Upper lobe of left lung (tissue), 6 donors: ENCODE results near the gene SCAI. TPM values are rescaled to one million over a fixed set of nuclear protein-coding genes. Genes with fewer than 3 reads are reported as not detected.

Experiments
- ATAC-seq, 2 donors: fragments of 200-7000 bp; cut with Tn5 transposase; one replicate each; pipeline ENCODE4 v1.9.1; 2022; ENCODE audit warnings: mild to moderate bottlenecking in 2 of 2, moderate library complexity in 2 of 2; ENCODE audit not compliant: low FRiP score in 2 of 2
- DNase-seq, 2 donors: peaks; one replicate each; pipeline ENCODE4 v3.0.0-alpha.2; 2019 to 2020
- H3K27ac ChIP-seq, 4 donors: fragments of 200-600 bp; sonication (generic); one replicate each; pipeline ENCODE4 v1.5.1; 2016 to 2019
- H3K27me3 ChIP-seq, 4 donors: fragments of 200-600 bp; sonication (generic); one replicate each; pipeline ENCODE4 v1.5.1; 2017 to 2019
- H3K36me3 ChIP-seq, 4 donors: fragments of 200-600 bp; sonication (generic); one replicate each; pipeline ENCODE4 v1.5.1; 2016 to 2019
- H3K4me1 ChIP-seq, 4 donors: fragments of 200-600 bp; sonication (generic); one replicate each; pipeline ENCODE4 v1.5.1; 2018 to 2019
- H3K4me3 ChIP-seq, 4 donors: fragments of 200-600 bp; sonication (generic); one replicate each; pipeline ENCODE4 v1.5.1; 2017 to 2019; ENCODE audit warnings: mild to moderate bottlenecking in 2 of 4, moderate library complexity in 1 of 4
- H3K9me3 ChIP-seq, 4 donors: fragments of 200-600 bp; sonication (generic); one replicate each; pipeline ENCODE4 v1.5.1; 2018 to 2019
- CTCF ChIP-seq, 6 experiments: fragments of 450-650 bp in 4 of 6; fragments of 200-600 bp in 2 of 6; sonication (generic) in 2 of 6; IDR thresholded peaks; one replicate each; pipeline ENCODE4 v1.5.1; 2016 to 2019; ENCODE audit warnings: antibody characterized with exemption in 6 of 6
- EP300 ChIP-seq, 4 donors: sonication (generic); formaldehyde crosslinking; IDR thresholded peaks; one replicate each; pipeline ENCODE4 v1.5.1; 2017; ENCODE audit warnings: antibody characterized with exemption in 4 of 4, control low read depth in 2 of 4
- POLR2A ChIP-seq, 4 donors: fragments of 450-650 bp; IDR thresholded peaks; one replicate each; pipeline ENCODE4 v1.5.1; 2016 to 2017; ENCODE audit warnings: antibody characterized with exemption in 4 of 4, mild to moderate bottlenecking in 2 of 4
- POLR2AphosphoS5 ChIP-seq, 2 donors: sonication (generic); formaldehyde crosslinking; IDR thresholded peaks; one replicate each; pipeline ENCODE4 v1.5.1; 2017; ENCODE audit warnings: antibody characterized with exemption in 2 of 2
- WGBS, 2 donors: methylation state at CpG; one replicate each; pipeline ENCODE4 v1.1.5; 2017 to 2018; 5-methylcytosine and 5-hydroxymethylcytosine counted together
- total RNA-seq, 6 donors: library from RNA; depleted of rRNA in 4 of 6; stranded (reverse); fragments of >200 nt in 4 of 6; gene quantifications; one replicate each; pipeline versions ENCODE4 v1.1.0 to v1.2.1, GENCODE V29; 2016 to 2021
- donor health status: DM: no; HTN: no; CAD: no; lungs with moderate emphysema.
- donor health status: DM: no; HTN: yes; CAD: no; lungs with severe emphysema.

SCAI gene
- total RNA-seq, 6 donors from 2014 or later = 12.9 to 77.5 (median 23.4) TPM

GRCh38 chr9:125161284-125161918 lies 18.1 kb upstream of the SCAI start:
- DNase-seq = peak in 1 of 2 donors; percentile 40
- peak; percentile 49 to 70 for ATAC-seq
- WGBS, 2 donors = 59 to 63% methylated on average over 3 of the region's 3 CpGs

GRCh38 chr9:125160750-125161149 lies 17.4 kb upstream of the SCAI start:
- Histone ChIP-seq H3K27ac (peak overlapping the region; percentile 18 to 69 (median 35)), H3K27me3 (no peaks in the 10 kb centered on the region), H3K4me1 (peaks cover 9 to 20% (median 14%) of the 10 kb centered on the region in 4 donors), H3K36me3 (peaks cover 0 to 23% (median 4%) of the 10 kb centered on the region in 4 donors), H3K4me3 (no peak overlapping the region), H3K9me3 (no peaks in the 10 kb centered on the region)
- no peak for ATAC-seq
- DNase-seq = no peak
- TF ChIP-seq CTCF (IDR thresholded peaks at IDR 0.05) = no peak
- no peak for TF ChIP-seq POLR2AphosphoS5 (IDR thresholded peaks at IDR 0.05)
- TF ChIP-seq EP300 (IDR thresholded peaks at IDR 0.05) = no peak
- no peak for TF ChIP-seq POLR2A (IDR thresholded peaks at IDR 0.05)

More at GRCh38 chr9:125161284-125161918, 18.1 kb upstream of the SCAI start:
- Histone ChIP-seq H3K4me3 (no peak overlapping the region), H3K27ac (peak overlapping the region; percentile 24 to 69 (median 35)), H3K27me3 (no peaks in the 10 kb centered on the region), H3K9me3 (no peaks in the 10 kb centered on the region), H3K4me1 (peaks cover 9 to 20% (median 14%) of the 10 kb centered on the region in 4 donors), H3K36me3 (peaks cover 0 to 23% (median 4%) of the 10 kb centered on the region in 4 donors)
- no peak for TF ChIP-seq EP300 (IDR thresholded peaks at IDR 0.05)
- TF ChIP-seq POLR2AphosphoS5 (IDR thresholded peaks at IDR 0.05) = no peak
- no peak for TF ChIP-seq POLR2A (IDR thresholded peaks at IDR 0.05)
- no peak for TF ChIP-seq CTCF (IDR thresholded peaks at IDR 0.05)

GRCh38 chr9:125156551-125156950 lies 13.2 kb upstream of the SCAI start:
- no peak for DNase-seq
- Histone ChIP-seq H3K27ac (no peak overlapping the region), H3K9me3 (no peaks in the 10 kb centered on the region), H3K36me3 (peaks cover 14 to 49% (median 27%) of the 10 kb centered on the region in 4 donors), H3K4me3 (no peak overlapping the region), H3K4me1 (peaks cover 3 to 15% (median 12%) of the 10 kb centered on the region in 4 donors), H3K27me3 (no peaks in the 10 kb centered on the region)
- WGBS, 2 donors = 96 to 97% methylated on average over 2 of the region's 2 CpGs
- ATAC-seq = no peak
- TF ChIP-seq POLR2A (IDR thresholded peaks at IDR 0.05) = no peak
- TF ChIP-seq CTCF (IDR thresholded peaks at IDR 0.05) = no peak

GRCh38 chr9:125153712-125154367 lies 10.5 kb upstream of the SCAI start:
- DNase-seq (no peak), ATAC-seq (no peak)
- H3K4me3 ChIP-seq = no peak overlapping the region
- H3K27me3 ChIP-seq = no peaks in the 10 kb centered on the region
- H3K27ac ChIP-seq = no peak overlapping the region
- H3K4me1 ChIP-seq = no peaks in the 10 kb centered on the region
- H3K36me3 ChIP-seq = peaks cover 18 to 73% (median 45%) of the 10 kb centered on the region in 4 donors
- WGBS, 2 donors = 84 to 87% methylated on average over 4 of the region's 4 CpGs
- H3K9me3 ChIP-seq = no peaks in the 10 kb centered on the region
- TF ChIP-seq POLR2A (IDR thresholded peaks at IDR 0.05) = no peak
- TF ChIP-seq CTCF (IDR thresholded peaks at IDR 0.05) = no peak
- TF ChIP-seq POLR2AphosphoS5 (IDR thresholded peaks at IDR 0.05) = no peak
- no peak for TF ChIP-seq EP300 (IDR thresholded peaks at IDR 0.05)
